ENCODE measurements around the gene PHLDA3. TPM values are rescaled to one million over a fixed set of nuclear protein-coding genes. Genes with fewer than 3 reads are reported as not detected.

PHLDA3 gene
- total and polyA plus RNA-seq, 2 donors (not counting 3 experiments of a cell fraction or from before 2014, with no cell fraction given): 21.4 to 29.5 TPM

GRCh38 chr1:201418461-201418860 is 50.5 kb downstream of the PHLDA3 start:
- no peak for DNase-seq (ENCODE audit: low read depth, low spot score)
- Histone ChIP-seq H3K9me1 (replicated peaks; ENCODE audit: control insufficient read depth, extremely low read depth, insufficient read depth, low read length) (no peaks in the 10 kb centered on the region), H3K79me2 (ENCODE audit: control insufficient read depth, insufficient read depth, low read length) (no peaks in the 10 kb centered on the region), H2AFZ (ENCODE audit: low read depth, low read length) (no peak overlapping the region), H3K4me2 (ENCODE audit: insufficient read depth, low read length) (no peak overlapping the region), H3K9ac (replicated peaks; ENCODE audit: extremely low read depth, insufficient read depth, low read length) (no peak overlapping the region), H3K4me1 (ENCODE audit: control insufficient read depth, extremely low read depth, insufficient read depth, low read length) (no peaks in the 10 kb centered on the region), H3K4me3 (replicated peaks in 1 of 3; ENCODE audit: insufficient read depth in 1 of 3, low read depth in 1 of 3, low read length in 3 of 3) (no peak overlapping the region), H3K36me3 (ENCODE audit: control insufficient read depth in 2 of 2, extremely low read depth in 1 of 2, insufficient read depth in 2 of 2, low read length in 2 of 2) (no peaks in the 10 kb centered on the region), H3K27me3 (ENCODE audit: control insufficient read depth in 2 of 2, insufficient read depth in 2 of 2, low read length in 2 of 2) (peaks cover 7 to 18% of the 10 kb centered on the region in 2 experiments), H4K20me1 (replicated peaks; ENCODE audit: control insufficient read depth, extremely low read depth, insufficient read depth, low read length) (no peaks in the 10 kb centered on the region), H3K9me3 (replicated peaks; ENCODE audit: control insufficient read depth, insufficient read depth, low read length) (no peaks in the 10 kb centered on the region), H3K27ac (ENCODE audit: insufficient read depth, low read depth, low read length) (no peak overlapping the region)
- TF ChIP-seq MYC (IDR thresholded peaks at IDR 0.05; ENCODE audit: low read depth, low read length) (no peak), CTCF (IDR thresholded peaks at IDR 0.05; ENCODE audit: extremely low read depth in 1 of 2, insufficient read depth in 1 of 2, low read depth in 1 of 2, low read length in 2 of 2) (no peak), EZH2 (IDR thresholded peaks at IDR 0.05; ENCODE audit: borderline replicate concordance, low read depth, low read length, severe bottlenecking) (no peak), MAX (IDR thresholded peaks at IDR 0.05; ENCODE audit: insufficient read depth, insufficient read length) (no peak), JUN (IDR thresholded peaks at IDR 0.05; ENCODE audit: borderline replicate concordance, insufficient read depth, insufficient read length, low read depth) (no peak), FOS (IDR thresholded peaks at IDR 0.05; ENCODE audit: borderline replicate concordance, insufficient read depth, low read length) (no peak), GATA2 (IDR thresholded peaks at IDR 0.05; ENCODE audit: insufficient read depth, insufficient read length, low read depth, low read length) (no peak), POLR2A (IDR thresholded peaks at IDR 0.05; ENCODE audit: low read depth, low read length) (no peak), POLR2AphosphoS5 (IDR thresholded peaks at IDR 0.05; ENCODE audit: insufficient read depth, low read depth, low read length) (no peak)
- intact Hi-C loops (cut with micrococcal nuclease) (no loop called here), dilution Hi-C loops (cut with MboI; ENCODE audit: extremely low pct_ligation_motif_present, low sequenced_read_pairs) (no loop called here)
- POLR2A ChIA-PET: no interaction called here
- CTCF ChIA-PET: interaction anchor here (1.2 to 2.9 kb wide), 2 partner anchors 9 to 17 kb away, joined by 6 to 14 read pairs; no protein-coding TSS in a partner anchor
- no TSS peak for BruUV-seq (replicated peaks)
- FAIRE-seq: no peak

Other genes with a start within 250 kb of the PHLDA3 start
- gene PKP1, start 185.7 kb downstream of the PHLDA3 start, total RNA-seq: not detected in 2 replicates
- gene PKP1, start 185.7 kb downstream of the PHLDA3 start, polyA plus RNA-seq: 0.01 TPM in 1 of 2 replicates, not detected in the other
- not detected in 2 replicates for gene TNNT2, start 91.5 kb downstream of the PHLDA3 start, total RNA-seq
- not detected in 2 replicates for gene TNNT2, start 91.5 kb downstream of the PHLDA3 start, polyA plus RNA-seq
- not detected in 2 replicates for gene LAD1, start 69.9 kb downstream of the PHLDA3 start, total RNA-seq
- gene LAD1, start 69.9 kb downstream of the PHLDA3 start, polyA plus RNA-seq: not detected in 2 replicates
- gene TNNI1, start 47.5 kb downstream of the PHLDA3 start, total RNA-seq: not detected in 2 replicates
- gene TNNI1, start 47.5 kb downstream of the PHLDA3 start, polyA plus RNA-seq: not detected in 2 replicates
- 332 and 393 TPM in 2 replicates for gene CSRP1, start 37.9 kb upstream of the PHLDA3 start, total RNA-seq
- 510 and 560 TPM in 2 replicates for gene CSRP1, start 37.9 kb upstream of the PHLDA3 start, polyA plus RNA-seq
- 136 and 138 TPM in 2 replicates for gene NAV1, start 69.9 kb upstream of the PHLDA3 start, total RNA-seq
- gene NAV1, start 69.9 kb upstream of the PHLDA3 start, polyA plus RNA-seq: 16.3 and 19.9 TPM in 2 replicates